ENCODE results near the gene BBS4.
"Not testable (repeated sequence)": the region's sequence is repeated elsewhere in the genome, so short reads cannot be mapped to it uniquely, and the experiment has no call there.

The BBS4 gene

DNA sequence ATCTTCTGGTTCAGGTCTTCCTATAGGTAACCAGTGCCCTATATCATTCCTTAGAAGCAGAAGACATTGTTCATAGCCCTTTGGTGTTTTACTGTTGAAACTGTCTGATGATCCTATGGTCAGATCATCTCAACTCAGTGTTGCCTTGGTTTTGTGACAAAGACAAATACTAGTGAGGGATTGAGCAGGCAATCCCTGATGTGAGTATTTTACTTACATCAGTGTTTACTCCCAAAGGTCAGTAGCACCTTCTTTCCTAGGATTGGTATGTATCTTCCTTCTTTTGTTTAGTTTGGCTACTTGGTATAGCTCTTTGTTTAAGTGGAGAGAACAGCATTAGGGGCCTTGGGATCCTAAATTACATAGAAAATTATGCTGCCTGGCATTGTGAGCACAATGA, 41.1 kb downstream of the BBS4 start (continued):
- TF ChIP-seq PATZ1 (CRISPR knock-in tag; IDR thresholded peaks at IDR 0.05; ENCODE audit: borderline replicate concordance) (no peak), SNAI2 (CRISPR knock-in tag; IDR thresholded peaks at IDR 0.05) (no peak), RARB (CRISPR knock-in tag; IDR thresholded peaks at IDR 0.05) (no peak), ZNF565 (CRISPR knock-in tag; conservative IDR thresholded peaks at IDR 0.05; ENCODE audit: low read depth) (no peak), BACH2 (CRISPR knock-in tag; IDR thresholded peaks at IDR 0.05; ENCODE audit: borderline replicate concordance) (no peak)
- TF ChIP-seq, protein P1, sequence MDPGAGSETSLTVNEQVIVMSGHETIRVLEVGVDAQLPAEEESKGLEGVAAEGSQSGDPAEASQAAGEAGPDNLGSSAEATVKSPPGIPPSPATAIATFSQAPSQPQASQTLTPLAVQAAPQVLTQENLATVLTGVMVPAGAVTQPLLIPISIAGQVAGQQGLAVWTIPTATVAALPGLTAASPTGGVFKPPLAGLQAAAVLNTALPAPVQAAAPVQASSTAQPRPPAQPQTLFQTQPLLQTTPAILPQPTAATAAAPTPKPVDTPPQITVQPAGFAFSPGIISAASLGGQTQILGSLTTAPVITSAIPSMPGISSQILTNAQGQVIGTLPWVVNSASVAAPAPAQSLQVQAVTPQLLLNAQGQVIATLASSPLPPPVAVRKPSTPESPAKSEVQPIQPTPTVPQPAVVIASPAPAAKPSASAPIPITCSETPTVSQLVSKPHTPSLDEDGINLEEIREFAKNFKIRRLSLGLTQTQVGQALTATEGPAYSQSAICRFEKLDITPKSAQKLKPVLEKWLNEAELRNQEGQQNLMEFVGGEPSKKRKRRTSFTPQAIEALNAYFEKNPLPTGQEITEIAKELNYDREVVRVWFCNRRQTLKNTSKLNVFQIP (CRISPR knock-in tag; IDR thresholded peaks at IDR 0.05; ENCODE audit: borderline replicate concordance, low read depth): no peak

GRCh38 chr15:72728249-72728648, 42.2 kb downstream of the BBS4 start:
- not testable (repeated sequence) for ATAC-seq

- no peak for ATAC-seq
- TF ChIP-seq, protein P2, sequence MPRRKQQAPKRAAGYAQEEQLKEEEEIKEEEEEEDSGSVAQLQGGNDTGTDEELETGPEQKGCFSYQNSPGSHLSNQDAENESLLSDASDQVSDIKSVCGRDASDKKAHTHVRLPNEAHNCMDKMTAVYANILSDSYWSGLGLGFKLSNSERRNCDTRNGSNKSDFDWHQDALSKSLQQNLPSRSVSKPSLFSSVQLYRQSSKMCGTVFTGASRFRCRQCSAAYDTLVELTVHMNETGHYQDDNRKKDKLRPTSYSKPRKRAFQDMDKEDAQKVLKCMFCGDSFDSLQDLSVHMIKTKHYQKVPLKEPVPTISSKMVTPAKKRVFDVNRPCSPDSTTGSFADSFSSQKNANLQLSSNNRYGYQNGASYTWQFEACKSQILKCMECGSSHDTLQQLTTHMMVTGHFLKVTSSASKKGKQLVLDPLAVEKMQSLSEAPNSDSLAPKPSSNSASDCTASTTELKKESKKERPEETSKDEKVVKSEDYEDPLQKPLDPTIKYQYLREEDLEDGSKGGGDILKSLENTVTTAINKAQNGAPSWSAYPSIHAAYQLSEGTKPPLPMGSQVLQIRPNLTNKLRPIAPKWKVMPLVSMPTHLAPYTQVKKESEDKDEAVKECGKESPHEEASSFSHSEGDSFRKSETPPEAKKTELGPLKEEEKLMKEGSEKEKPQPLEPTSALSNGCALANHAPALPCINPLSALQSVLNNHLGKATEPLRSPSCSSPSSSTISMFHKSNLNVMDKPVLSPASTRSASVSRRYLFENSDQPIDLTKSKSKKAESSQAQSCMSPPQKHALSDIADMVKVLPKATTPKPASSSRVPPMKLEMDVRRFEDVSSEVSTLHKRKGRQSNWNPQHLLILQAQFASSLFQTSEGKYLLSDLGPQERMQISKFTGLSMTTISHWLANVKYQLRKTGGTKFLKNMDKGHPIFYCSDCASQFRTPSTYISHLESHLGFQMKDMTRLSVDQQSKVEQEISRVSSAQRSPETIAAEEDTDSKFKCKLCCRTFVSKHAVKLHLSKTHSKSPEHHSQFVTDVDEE (CRISPR knock-in tag; IDR thresholded peaks at IDR 0.05): no peak
Measured at GRCh38 chr15:72728821-72729220, 42.8 kb downstream of the BBS4 start.

GRCh38 chr15:72732086-72732485, 46.1 kb downstream of the BBS4 start:
- ATAC-seq: no peak
- TF ChIP-seq, protein P2 (CRISPR knock-in tag; IDR thresholded peaks at IDR 0.05): no peak
- no peak for TF ChIP-seq TOX (CRISPR knock-in tag; IDR thresholded peaks at IDR 0.05; ENCODE audit: borderline replicate concordance)
- no peak for TF ChIP-seq PATZ1 (CRISPR knock-in tag; IDR thresholded peaks at IDR 0.05; ENCODE audit: borderline replicate concordance)

DNA sequence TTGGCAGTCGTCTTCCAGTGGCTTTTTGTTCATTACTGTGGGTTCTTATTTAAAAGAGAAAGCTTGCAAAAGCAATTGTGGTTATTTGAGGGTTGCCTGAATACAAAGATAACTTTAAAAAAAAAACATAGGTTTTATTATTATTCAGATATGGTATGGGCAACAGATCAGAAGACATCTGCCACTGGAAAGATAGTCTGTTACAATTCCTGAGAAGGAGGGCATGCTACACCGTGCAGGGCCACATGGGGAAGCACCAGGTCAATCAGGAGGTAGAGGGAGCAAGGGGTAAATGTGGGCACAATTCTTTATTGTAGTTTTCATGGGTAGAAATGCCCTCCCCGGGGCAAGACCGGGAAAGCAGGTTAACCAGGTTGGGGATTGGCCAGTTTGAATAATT, 46.5 kb downstream of the BBS4 start:
- TF ChIP-seq ZFP3 (CRISPR knock-in tag; IDR thresholded peaks at IDR 0.05): no peak
- no peak for TF ChIP-seq TCF4 (CRISPR knock-in tag; IDR thresholded peaks at IDR 0.05; ENCODE audit: borderline replicate concordance)
- TF ChIP-seq ISL1 (CRISPR knock-in tag; IDR thresholded peaks at IDR 0.05): no peak
- TF ChIP-seq, protein P1 (CRISPR knock-in tag; IDR thresholded peaks at IDR 0.05; ENCODE audit: borderline replicate concordance, low read depth): no peak
- TF ChIP-seq ESRRG (CRISPR knock-in tag; IDR thresholded peaks at IDR 0.05): no peak
- TF ChIP-seq GLIS3 (CRISPR knock-in tag; IDR thresholded peaks at IDR 0.05): no peak
- no peak for TF ChIP-seq PPARA (CRISPR knock-in tag; IDR thresholded peaks at IDR 0.05; ENCODE audit: borderline replicate concordance)
- no peak for TF ChIP-seq TOX (CRISPR knock-in tag; IDR thresholded peaks at IDR 0.05; ENCODE audit: borderline replicate concordance)
- TF ChIP-seq OSR1 (CRISPR knock-in tag; IDR thresholded peaks at IDR 0.05): no peak
- no peak for TF ChIP-seq ZC3H10 (CRISPR knock-in tag; IDR thresholded peaks at IDR 0.05)
- no peak for ATAC-seq

Measured in SK-N-SH treated with all-trans-retinoic acid at 6 μM for 48 hours (cell line).